DMS 273 (cell line): ENCODE measurements around the gene ARMC12.
A peak's percentile ranks its signal among the peaks of the same experiment; 100 is the strongest.

Experiments
- DNase-seq: peaks from one replicate; lab custom pipeline; 2025; ENCODE audit not compliant: unreplicated experiment; lab: John Stamatoyannopoulos, UW

The ARMC12 gene

DNA sequence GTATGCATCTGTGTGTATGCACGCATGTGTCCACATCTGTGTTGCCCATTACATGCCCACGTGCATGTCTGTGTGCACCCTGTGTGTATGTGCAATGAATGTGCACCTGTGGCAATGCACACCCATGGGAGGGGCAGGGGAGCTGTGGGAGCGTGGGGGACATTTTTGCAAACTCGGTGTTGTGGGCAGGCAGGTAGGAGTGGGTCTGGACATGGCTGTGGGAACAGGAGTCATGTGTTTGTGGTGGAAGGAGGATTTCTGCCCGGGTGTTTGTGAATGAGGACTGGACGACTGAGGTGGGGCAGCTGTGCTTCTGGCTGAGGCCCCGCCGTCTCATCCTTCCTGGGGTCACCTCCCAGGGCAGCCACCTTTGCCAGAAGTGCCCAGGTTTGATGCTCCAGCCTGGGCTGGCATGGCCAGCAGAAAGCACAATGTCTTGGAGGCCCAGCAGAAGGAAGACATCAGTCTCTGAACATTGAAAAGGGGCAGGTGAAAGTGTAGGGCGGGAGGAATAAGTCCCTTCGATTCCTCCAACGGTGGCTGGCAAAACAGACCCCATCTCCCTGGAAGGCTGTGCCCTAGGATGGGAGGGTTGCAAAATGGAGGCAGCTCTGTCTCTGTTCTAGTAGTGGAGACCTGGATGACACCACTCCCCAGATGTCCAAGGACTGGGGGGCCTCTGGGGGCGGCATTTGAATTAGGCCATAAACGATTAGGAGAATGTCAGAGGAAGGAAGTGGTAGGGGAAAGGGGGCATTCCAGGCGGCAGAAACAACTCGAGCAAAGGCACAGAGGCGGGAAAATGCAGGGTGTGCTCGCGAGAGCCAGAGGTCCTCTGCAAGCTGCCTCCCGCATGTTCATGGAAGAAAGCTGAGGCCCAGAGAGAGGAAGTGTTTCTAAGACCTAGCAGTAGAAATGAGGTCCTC, 19.1 kb upstream of the ARMC12 start:
- no peak for DNase-seq

DNA sequence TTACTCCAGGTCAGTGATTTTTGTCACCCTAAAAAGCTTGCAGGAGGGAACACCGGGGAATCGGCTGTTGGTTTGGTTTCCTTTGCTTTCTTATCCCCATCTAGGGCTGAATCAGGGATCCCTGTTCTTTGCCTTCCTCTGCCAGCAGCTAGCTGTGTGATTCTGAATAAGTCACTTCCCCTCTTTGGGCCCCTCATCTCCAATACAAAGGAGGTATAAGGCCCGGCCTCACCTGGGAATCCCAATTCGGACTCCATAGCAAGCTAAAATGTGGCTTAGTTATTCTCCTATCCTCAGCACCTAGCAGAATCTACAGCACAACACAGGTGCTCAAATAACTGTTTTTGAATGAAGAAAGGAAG, 18.5 kb upstream of the ARMC12 start:
- DNase-seq, result no peak

DNA sequence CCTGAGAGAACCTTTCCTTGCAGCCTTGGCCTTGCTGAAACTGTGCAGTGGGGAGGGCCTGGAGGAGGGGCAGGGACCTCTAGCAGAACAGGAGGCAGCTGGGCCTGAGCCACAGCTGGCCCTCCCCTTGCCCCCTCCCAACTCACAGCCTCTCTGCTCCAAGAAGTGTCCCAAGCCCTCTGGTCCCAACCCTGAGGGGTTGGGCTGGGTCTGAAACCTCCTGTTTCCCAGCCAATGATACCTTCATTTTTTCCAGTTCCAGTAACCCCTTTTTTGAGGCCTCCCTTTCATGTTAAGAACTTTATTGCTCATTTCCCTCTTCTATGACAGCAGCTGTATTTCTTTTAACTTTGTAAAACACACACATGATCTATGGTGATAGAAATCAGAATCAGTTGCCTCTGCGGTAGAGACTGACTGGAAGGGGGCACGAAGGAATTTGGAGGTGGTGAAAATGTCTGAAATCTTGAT, 17.9 kb upstream of the ARMC12 start:
- peak; percentile 37 for DNase-seq

- DNase-seq, result no peak
These were observed 17.4 kb upstream of the ARMC12 start for GRCh38 chr6:35719404-35719829.

DNA sequence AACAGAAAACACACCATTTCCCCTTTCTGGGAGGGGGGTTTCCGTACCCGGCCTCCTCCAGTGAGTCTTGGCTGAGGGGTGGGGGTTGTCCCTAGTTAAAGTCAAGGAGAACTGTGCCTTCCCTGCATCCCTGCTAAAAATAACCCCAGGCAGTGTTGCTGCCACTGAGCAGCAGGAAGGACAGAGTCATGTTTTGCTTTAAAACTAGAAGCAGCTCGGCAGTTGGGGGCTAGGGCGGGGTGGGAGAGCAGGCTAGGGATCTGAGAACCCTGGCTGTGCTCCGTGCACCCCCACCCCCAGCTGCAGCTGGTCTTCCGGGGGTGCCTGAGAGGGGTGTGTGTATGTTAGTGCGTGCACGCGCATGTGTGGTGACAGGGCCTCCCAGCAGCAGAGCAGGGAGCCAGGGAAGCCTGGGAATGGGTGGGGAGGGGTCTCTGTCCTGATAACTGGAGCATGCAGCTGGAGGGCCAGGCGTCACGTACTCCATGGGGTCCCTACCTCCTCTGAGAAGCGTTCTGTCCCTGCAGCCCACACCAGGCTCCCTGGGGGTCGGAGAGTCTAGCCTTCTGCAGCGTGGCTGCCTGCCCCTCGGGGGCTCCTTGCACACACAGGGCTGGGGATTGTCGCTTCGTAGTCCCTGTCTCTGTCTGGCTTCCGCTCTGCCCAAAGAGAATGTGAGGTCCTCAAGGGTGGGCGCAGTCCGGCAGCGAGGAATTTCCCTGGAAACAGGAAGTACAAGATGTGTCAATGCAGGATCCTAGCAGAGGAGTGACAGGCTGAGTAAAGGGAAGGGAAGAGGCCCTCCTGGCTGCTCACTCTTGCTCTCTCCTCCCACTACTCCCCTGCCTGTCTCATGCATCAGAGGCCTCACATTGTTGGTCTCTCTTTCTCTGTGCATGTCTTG, 16.8 kb upstream of the ARMC12 start:
- no peak for DNase-seq

DNA sequence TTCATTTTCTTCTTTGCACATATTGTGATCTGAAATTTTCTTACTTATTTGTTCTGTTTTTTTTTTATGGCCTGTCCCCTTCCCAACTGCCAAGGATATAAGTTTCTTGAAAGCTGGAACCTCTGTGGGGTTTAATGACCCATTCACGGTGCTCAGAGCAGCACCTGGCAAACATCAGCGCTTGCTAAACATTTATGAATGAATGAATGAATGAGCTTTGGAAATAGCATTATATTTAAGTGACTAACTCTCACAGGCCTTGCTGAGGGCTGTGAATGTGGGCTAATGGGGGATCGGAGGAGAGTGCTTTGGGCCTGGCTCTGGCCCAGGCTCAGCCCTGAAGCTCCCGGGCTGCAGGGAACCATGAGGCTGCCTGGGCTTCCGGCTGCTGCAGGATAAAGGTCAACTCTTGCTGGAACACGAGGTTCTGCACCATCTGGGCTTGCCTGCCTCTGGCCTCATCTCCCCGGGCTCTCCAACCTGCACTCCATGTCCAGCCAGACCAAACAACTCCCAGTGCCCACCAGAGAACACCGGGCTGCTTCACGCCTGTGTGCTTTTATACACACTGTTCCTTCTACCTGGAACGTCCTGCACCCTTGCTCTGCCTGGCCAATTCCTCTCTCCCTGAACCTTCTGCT, 14.6 kb upstream of the ARMC12 start:
- DNase-seq, result no peak

DNA sequence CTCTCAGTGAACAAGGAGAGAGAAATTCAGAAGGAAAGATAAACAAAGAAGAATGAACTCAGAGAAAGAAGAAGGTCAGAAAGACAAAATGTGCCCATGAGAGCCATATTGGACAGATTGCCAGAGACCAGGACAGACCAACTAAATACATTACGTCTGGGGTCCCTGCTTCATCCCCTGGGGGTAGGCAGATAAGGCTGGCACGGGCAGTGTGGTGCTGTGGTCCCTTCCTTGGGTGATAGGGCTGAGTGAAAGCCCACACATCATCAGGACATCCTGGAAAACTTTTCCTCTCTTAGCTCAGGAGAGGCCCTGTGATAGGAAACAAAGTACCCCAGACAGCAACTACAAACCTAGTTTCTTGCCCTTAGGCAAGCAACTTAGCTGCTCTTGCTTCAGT, 13.2 kb upstream of the ARMC12 start:
- DNase-seq, result no peak

DNA sequence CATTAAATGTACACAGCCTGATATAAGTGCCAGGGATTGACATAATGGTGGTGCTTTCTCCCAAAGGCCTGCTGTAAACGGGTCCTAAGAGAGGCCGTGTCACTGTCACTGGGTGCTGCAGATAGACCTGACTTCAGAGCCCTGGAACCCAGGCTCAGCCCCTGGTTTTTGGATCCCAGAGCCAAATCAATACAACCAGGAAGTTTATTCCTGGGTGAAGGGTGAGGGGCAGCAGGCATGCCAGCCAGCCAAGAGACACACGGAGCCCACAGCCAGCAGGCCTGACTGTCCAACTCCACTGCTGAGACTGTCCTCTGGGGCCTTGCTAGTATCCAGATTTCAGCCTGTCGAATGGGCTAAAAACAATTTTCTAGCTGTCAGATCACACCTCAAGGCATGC, 12.8 kb upstream of the ARMC12 start:
- DNase-seq, result no peak

DNA sequence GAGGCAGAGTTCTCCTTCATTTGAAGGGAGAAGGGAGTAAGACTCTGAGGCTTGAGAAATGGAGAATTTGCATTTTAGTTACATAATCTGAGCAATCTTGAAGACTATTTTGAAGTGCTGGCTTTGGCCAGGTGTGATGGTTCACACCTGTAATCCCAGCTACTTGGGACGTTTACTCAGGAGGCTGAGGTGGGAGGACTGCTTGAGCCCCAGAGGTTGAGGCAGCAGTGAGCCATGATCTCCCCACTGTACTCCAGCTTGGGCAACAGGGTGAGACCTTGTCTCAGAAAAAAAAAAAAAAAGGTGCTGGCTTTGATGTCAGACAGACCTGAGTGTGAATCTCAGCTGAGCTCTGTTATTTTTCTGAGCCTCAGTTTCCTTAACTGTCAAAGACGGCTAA, 12.4 kb upstream of the ARMC12 start:
- no peak for DNase-seq

GRCh38 chr6:35725081-35725708, 11.6 kb upstream of the ARMC12 start:
- DNase-seq, result no peak

DNA sequence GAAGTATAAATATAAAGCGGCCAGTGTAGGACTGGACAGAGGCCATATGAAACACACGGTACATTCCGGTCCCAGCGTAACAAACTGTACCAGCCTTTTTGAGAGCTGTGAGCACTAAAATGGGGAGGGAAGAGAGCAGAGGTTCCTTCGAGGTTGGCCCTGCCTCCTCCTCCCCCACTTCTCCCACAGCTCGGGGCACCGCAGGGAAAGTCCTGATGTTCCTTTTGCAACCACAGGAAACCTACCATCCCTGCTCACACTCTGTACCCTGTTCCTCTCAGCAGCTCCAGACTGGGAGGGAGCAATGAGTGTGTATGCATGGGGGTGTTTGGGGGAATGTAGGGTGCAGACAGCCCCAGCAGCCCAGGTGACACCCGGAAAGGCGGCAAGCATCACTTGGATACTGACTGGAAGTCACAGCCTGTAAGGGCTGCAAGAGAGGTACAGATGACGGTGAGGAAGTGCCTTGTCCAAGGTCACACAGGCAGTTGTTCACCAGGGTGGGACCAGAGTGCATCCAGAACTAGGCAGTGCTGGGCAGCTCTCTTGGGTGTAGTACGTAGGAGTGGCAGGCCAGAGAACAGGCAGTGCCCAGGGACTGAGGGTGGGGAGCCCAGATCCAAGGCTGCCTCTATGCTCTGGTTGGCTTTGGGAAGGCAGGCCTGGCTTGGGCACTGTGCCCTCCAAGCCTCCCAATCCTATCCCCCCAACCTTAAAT, 11.0 kb upstream of the ARMC12 start:
- no peak for DNase-seq

- DNase-seq, result peak; percentile 93
These were observed 9.4 kb upstream of the ARMC12 start for GRCh38 chr6:35727231-35727934.

DNA sequence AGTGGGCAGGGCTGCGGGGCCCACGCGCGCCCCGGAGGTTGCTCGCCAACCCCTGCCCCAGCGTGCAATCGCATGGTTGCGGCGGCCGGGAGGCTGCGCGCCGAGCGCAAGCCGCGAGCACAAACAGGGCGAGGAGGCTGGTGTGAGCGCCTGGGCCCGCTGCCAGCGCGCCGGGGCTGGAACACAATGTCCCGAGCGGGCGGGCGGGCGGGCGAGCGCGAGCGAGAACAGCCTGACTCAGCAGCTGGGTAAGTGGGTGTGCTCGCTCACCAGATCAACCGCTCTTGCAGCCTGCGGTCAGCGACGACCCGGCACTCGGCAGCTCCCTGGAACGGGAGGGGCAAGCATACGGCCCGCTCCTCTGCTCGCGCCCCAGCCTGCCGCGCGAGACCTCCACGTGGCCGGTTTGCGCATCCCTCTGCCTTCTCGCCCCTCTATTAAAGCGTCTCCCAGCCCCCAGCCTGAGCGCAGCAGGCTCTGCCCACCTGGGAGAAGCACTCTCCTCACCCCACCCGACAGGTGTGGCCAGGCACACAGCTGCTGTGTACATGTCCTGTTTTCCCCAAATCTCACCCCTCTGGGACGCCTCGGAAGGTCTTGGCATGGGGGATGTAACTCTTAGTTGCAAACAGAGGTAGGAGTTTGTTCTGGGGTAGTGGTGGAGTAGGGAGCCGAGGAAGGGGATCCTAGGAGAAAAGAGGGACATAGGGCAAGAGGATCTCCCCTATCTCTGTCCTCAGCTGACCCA, 8.7 kb upstream of the ARMC12 start:
- DNase-seq, result peak; percentile 97

- DNase-seq, result peak; percentile 48
These were observed 7.9 kb upstream of the ARMC12 start for GRCh38 chr6:35728683-35729678.

DNA sequence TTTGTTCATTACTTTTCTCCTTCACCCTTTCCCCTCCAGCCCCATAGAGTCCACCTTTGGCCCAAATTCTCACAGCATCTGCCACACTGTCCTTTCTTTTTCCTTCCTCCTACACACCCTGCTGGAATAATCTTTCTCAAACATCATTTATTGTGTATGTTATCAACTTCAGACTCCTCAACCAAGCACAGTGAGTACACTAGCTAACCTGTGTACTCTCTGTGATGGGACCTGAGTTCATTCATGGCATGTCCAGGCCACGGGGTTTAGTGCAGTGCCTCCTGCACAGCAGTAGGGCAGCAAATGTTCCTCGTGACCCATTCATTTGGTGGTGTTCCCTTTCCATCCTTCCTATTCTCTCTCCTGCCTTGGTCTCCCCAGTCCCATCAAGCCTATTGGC, 7.1 kb upstream of the ARMC12 start:
- no peak for DNase-seq

- no peak for DNase-seq
These were observed 6.0 kb upstream of the ARMC12 start for GRCh38 chr6:35730745-35731413.

- DNase-seq, result peak; percentile 97
These were observed 5.5 kb upstream of the ARMC12 start for GRCh38 chr6:35731414-35731735.
